Measurements from ENCODE around the gene MRPL37.

GRCh38 chr1:54156201-54156600, 43.8 kb upstream of the MRPL37 start:
- TF ChIP-seq, protein P1, sequence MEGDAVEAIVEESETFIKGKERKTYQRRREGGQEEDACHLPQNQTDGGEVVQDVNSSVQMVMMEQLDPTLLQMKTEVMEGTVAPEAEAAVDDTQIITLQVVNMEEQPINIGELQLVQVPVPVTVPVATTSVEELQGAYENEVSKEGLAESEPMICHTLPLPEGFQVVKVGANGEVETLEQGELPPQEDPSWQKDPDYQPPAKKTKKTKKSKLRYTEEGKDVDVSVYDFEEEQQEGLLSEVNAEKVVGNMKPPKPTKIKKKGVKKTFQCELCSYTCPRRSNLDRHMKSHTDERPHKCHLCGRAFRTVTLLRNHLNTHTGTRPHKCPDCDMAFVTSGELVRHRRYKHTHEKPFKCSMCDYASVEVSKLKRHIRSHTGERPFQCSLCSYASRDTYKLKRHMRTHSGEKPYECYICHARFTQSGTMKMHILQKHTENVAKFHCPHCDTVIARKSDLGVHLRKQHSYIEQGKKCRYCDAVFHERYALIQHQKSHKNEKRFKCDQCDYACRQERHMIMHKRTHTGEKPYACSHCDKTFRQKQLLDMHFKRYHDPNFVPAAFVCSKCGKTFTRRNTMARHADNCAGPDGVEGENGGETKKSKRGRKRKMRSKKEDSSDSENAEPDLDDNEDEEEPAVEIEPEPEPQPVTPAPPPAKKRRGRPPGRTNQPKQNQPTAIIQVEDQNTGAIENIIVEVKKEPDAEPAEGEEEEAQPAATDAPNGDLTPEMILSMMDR (tag by site-specific recombination; IDR thresholded peaks at IDR 0.05) = no peak
- TF ChIP-seq ZNF184 (tag by site-specific recombination; IDR thresholded peaks at IDR 0.05) (no peak), PRDM4 (tag by site-specific recombination; IDR thresholded peaks at IDR 0.05) (no peak)
- TF ChIP-seq, protein P2, sequence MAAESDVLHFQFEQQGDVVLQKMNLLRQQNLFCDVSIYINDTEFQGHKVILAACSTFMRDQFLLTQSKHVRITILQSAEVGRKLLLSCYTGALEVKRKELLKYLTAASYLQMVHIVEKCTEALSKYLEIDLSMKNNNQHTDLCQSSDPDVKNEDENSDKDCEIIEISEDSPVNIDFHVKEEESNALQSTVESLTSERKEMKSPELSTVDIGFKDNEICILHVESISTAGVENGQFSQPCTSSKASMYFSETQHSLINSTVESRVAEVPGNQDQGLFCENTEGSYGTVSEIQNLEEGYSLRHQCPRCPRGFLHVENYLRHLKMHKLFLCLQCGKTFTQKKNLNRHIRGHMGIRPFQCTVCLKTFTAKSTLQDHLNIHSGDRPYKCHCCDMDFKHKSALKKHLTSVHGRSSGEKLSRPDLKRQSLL (tag by site-specific recombination; IDR thresholded peaks at IDR 0.05) = no peak

All from HEK293 (cell line).